Endothelial cell of umbilical vein (primary cell): ENCODE data around the gene ARFRP1. TPM values are rescaled to one million over a fixed set of nuclear protein-coding genes. Genes with fewer than 3 reads are reported as not detected.

Source experiments
- BruUV-seq: library from RNA; stranded (reverse); fragments of 400-500 nt; replicated peaks from 2 replicates; lab custom pipeline; 2021; lab: Mats Ljungman, UMichigan
- CTCF ChIA-PET: fragments of 300-600, 350-600 bp; sonication (Branson Sonifier 250); formaldehyde crosslinking; loops from one replicate; lab custom pipeline; 2021; ENCODE audit warnings: antibody characterized with exemption, inconsistent platforms; lab: Charles Lee
- POLR2A ChIA-PET: fragments of 300-600, 350-600 bp; sonication (Branson Sonifier 250); formaldehyde crosslinking; loops from one replicate; lab custom pipeline; 2021; ENCODE audit warnings: antibody characterized with exemption, inconsistent platforms; lab: Charles Lee
- DNase-seq: peaks from one replicate; pipeline ENCODE4 v3.0.0-alpha.2; 2011; ENCODE audit warnings: low read depth, low spot score
- FAIRE-seq: peaks from 2 replicates; lab custom pipeline; 2011; peaks lifted over from hg19 to GRCh38; lab: Jason Lieb, UNC
- H2AFZ ChIP-seq: 2 replicates; pipeline ENCODE4 v1.6.0; 2012; ENCODE audit warnings: low read depth, low read length, control low read depth, inconsistent platforms
- H3K27ac ChIP-seq: 2 replicates; pipeline ENCODE4 v1.5.1; 2011; ENCODE audit warnings: low read depth, mild to moderate bottlenecking, control low read depth, low read length, moderate library complexity; ENCODE audit not compliant: insufficient read depth
- H3K27me3 ChIP-seq, 2 experiments: 2 replicates each; pipeline versions ENCODE4 v1.6.0 to v1.6.1; 2011; ENCODE audit warnings: low read length in 2 of 2, mixed read lengths in 1 of 2; ENCODE audit not compliant: control insufficient read depth in 2 of 2, insufficient read depth in 2 of 2
- H3K36me3 ChIP-seq, 2 experiments: 2 replicates in 1 of 2; 3 replicates in 1 of 2; pipeline ENCODE4 v1.5.1; 2011; ENCODE audit warnings: low read length in 2 of 2, mild to moderate bottlenecking in 1 of 2, moderate library complexity in 1 of 2; ENCODE audit not compliant: control insufficient read depth in 2 of 2, insufficient read depth in 2 of 2; ENCODE audit errors: extremely low read depth in 1 of 2
- H3K4me1 ChIP-seq: 3 replicates; pipeline ENCODE4 v1.5.1; 2011; ENCODE audit warnings: mild to moderate bottlenecking, low read length; ENCODE audit not compliant: control insufficient read depth, insufficient read depth; ENCODE audit errors: extremely low read depth
- H3K4me2 ChIP-seq: 2 replicates; pipeline ENCODE4 v1.6.1; 2011; ENCODE audit warnings: low read length, control low read depth, mixed read lengths; ENCODE audit not compliant: insufficient read depth
- H3K4me3 ChIP-seq, 3 experiments: fragments of 200-600 bp in 1 of 3; sonication (generic), shearing (Covaris generic) in 1 of 3; replicated peaks in 1 of 3; 2 replicates each; pipeline ENCODE4 v1.5.1; 2011 to 2016; ENCODE audit warnings: control low read depth in 3 of 3, low read length in 3 of 3, mild to moderate bottlenecking in 2 of 3, inconsistent platforms in 1 of 3, low read depth in 1 of 3, moderate library complexity in 1 of 3; ENCODE audit not compliant: insufficient read depth in 1 of 3
- H3K79me2 ChIP-seq: 2 replicates; pipeline ENCODE4 v1.6.0; 2012; ENCODE audit warnings: low read length, inconsistent platforms; ENCODE audit not compliant: control insufficient read depth, insufficient read depth
- H3K9ac ChIP-seq: replicated peaks from 2 replicates; pipeline ENCODE3; 2011; ENCODE audit warnings: low read length, control low read depth; ENCODE audit not compliant: insufficient read depth; ENCODE audit errors: extremely low read depth
- H3K9me1 ChIP-seq: replicated peaks from 3 replicates; pipeline ENCODE4 v1.6.0; 2011; ENCODE audit warnings: mild to moderate bottlenecking, low read length; ENCODE audit not compliant: control insufficient read depth, insufficient read depth; ENCODE audit errors: extremely low read depth
- H3K9me3 ChIP-seq: replicated peaks from 2 replicates; pipeline ENCODE4 v1.5.1; 2012; ENCODE audit warnings: low read length, inconsistent platforms; ENCODE audit not compliant: control insufficient read depth, insufficient read depth
- H4K20me1 ChIP-seq: replicated peaks from 2 replicates; pipeline ENCODE3; 2011; ENCODE audit warnings: mild to moderate bottlenecking, low read length; ENCODE audit not compliant: control insufficient read depth, insufficient read depth; ENCODE audit errors: extremely low read depth
- CTCF ChIP-seq, 2 donors: IDR thresholded peaks; 1 replicate in 1 of 2; 2 replicates in 1 of 2; pipeline ENCODE4 v1.5.1; 2011; ENCODE audit warnings: low read length in 2 of 2, mild to moderate bottlenecking in 2 of 2, moderate library complexity in 2 of 2, control low read depth in 1 of 2, inconsistent platforms in 1 of 2, low read depth in 1 of 2; ENCODE audit not compliant: insufficient read depth in 1 of 2; ENCODE audit errors: extremely low read depth in 1 of 2
- EZH2 ChIP-seq: IDR thresholded peaks from 2 replicates; pipeline ENCODE4 v1.6.1; 2012; ENCODE audit warnings: borderline replicate concordance, low read depth, mild to moderate bottlenecking, moderate library complexity, low read length, inconsistent platforms; ENCODE audit not compliant: severe bottlenecking
- FOS ChIP-seq: IDR thresholded peaks from 2 replicates; pipeline ENCODE4 v1.6.1; 2011; ENCODE audit warnings: mild to moderate bottlenecking, low read length, moderate library complexity, borderline replicate concordance; ENCODE audit not compliant: insufficient read depth
- GATA2 ChIP-seq: IDR thresholded peaks from 2 replicates; pipeline ENCODE4 v1.7.0; 2011; ENCODE audit warnings: low read depth, mild to moderate bottlenecking, moderate library complexity, mixed read lengths, low read length; ENCODE audit not compliant: insufficient read length, insufficient read depth
- JUN ChIP-seq: IDR thresholded peaks from 2 replicates; pipeline ENCODE4 v1.6.1; 2011; ENCODE audit warnings: borderline replicate concordance, low read depth; ENCODE audit not compliant: insufficient read length, insufficient read depth
- MAX ChIP-seq: IDR thresholded peaks from 2 replicates; pipeline ENCODE4 v1.6.1; 2011; ENCODE audit not compliant: insufficient read depth, insufficient read length
- MYC ChIP-seq: IDR thresholded peaks from one replicate; pipeline ENCODE4 v1.6.1; 2011; ENCODE audit warnings: mild to moderate bottlenecking, low read depth, low read length
- POLR2A ChIP-seq: IDR thresholded peaks from 2 replicates; pipeline ENCODE4 v1.6.1; 2012; ENCODE audit warnings: low read depth, mild to moderate bottlenecking, control low read depth, low read length
- POLR2AphosphoS5 ChIP-seq: IDR thresholded peaks from 2 replicates; pipeline ENCODE4 v1.6.1; 2012; ENCODE audit warnings: low read depth, mild to moderate bottlenecking, control low read depth, low read length, moderate library complexity; ENCODE audit not compliant: insufficient read depth
- dilution Hi-C: fragments of 300-500 bp; cut with MboI; formaldehyde crosslinking; loops from one replicate; pipeline ENCODE4 v1.15.0; 2019; ENCODE audit warnings: low sequenced_read_pairs; ENCODE audit not compliant: extremely low pct_ligation_motif_present
- intact Hi-C: fragments of 100-400 bp; cut with micrococcal nuclease; formaldehyde crosslinking; loops from one replicate; pipeline ENCODE4 v1.10.0; 2022
- polyA plus RNA-seq, 4 experiments: library from polyadenylated mRNA; depleted of rRNA in 3 of 4; stranded (reverse) in 3 of 4; unstranded in 1 of 4; fragments of >200 nt; gene quantifications; 2 replicates each; pipeline versions ENCODE4 v1.2.1 to v1.2.3, GENCODE V29; 2011 to 2012; ENCODE audit warnings: missing spikeins in 1 of 4
- total RNA-seq: library from RNA; stranded (reverse); gene quantifications from 2 replicates; pipeline ENCODE4 v1.2.3, GENCODE V29; 2021

Gene ARFRP1
- total and polyA plus RNA-seq, 2 donors (not counting 3 experiments of a cell fraction or from before 2014, with no cell fraction given) = 48.7 to 51.6 TPM

GRCh38 chr20:63746751-63747315 is 39.1 kb upstream of the ARFRP1 start:
- H3K4me1 ChIP-seq = no peaks in the 10 kb centered on the region
- H3K36me3 ChIP-seq = peaks cover 0 to 16% of the 10 kb centered on the region in 2 experiments
- TF ChIP-seq CTCF (IDR thresholded peaks at IDR 0.05; ENCODE audit: extremely low read depth in 1 of 2, insufficient read depth in 1 of 2, low read depth in 1 of 2, low read length in 2 of 2) (no peak), EZH2 (no peak), POLR2AphosphoS5 (no peak), MAX (no peak), FOS (no peak), GATA2 (no peak), MYC (no peak), JUN (no peak), POLR2A (no peak)
- H3K4me3 ChIP-seq = no peak overlapping the region
- no peak overlapping the region for H3K4me2 ChIP-seq
- DNase-seq (no peak), FAIRE-seq (no peak)
- H3K79me2 ChIP-seq = no peaks in the 10 kb centered on the region
- H3K9me3 ChIP-seq = no peaks in the 10 kb centered on the region
- no peak overlapping the region for H2AFZ ChIP-seq
- intact Hi-C loops (no loop called here), dilution Hi-C loops (no loop called here)
- no peaks in the 10 kb centered on the region for H3K27me3 ChIP-seq
- CTCF ChIA-PET = no interaction called here
- BruUV-seq = no TSS peak
- no peaks in the 10 kb centered on the region for H4K20me1 ChIP-seq
- H3K9ac ChIP-seq = no peak overlapping the region
- no peaks in the 10 kb centered on the region for H3K9me1 ChIP-seq
- H3K27ac ChIP-seq = no peak overlapping the region
- POLR2A ChIA-PET = no interaction called here
